Activated effector memory CD4-positive, alpha-beta T cell treated with anti-CD3 and anti-CD28 coated beads, Interleukin-2, amount 50 U/mL, for 16 hours (primary cell): ENCODE results near the gene CXXC5.
"Not testable (repeated sequence)": the region's sequence is repeated elsewhere in the genome, so short reads cannot be mapped to it uniquely, and the experiment has no call there.

Source experiments
- DNase-seq: peaks from one replicate; pipeline ENCODE4 v3.0.0-alpha.2; 2020

The CXXC5 gene

DNA sequence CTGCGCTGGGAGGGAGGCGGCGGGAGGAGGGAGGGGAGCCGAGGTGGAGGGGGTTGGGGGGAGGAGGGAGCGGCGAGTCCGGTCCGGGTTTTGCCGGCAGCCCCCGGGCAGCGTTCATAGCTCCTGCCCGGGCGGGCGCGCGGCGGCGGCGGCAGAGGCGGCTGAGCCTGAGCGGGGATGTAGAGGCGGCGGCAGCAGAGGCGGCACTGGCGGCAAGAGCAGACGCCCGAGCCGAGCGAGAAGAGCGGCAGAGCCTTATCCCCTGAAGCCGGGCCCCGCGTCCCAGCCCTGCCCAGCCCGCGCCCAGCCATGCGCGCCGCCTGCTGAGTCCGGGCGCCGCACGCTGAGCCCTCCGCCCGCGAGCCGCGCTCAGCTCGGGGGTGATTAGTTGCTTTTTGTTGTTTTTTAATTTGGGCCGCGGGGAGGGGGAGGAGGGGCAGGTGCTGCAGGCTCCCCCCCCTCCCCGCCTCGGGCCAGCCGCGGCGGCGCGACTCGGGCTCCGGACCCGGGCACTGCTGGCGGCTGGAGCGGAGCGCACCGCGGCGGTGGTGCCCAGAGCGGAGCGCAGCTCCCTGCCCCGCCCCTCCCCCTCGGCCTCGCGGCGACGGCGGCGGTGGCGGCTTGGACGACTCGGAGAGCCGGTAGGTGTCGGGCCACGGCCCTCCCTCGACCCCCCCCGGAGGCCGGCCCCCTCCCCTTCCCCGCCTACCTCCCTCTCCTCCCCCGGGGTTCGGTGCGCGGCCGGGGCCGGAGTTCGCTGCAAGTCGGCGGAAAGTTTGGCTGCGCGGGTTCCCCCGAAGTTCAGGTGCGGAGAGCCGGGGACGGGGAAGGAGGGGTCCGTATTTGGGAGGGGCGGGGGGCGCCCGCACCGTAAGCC lies at the start of gene CXXC5:
Gene CXXC5, plus strand, starts transcription at position 145 of the 877 bp plus-strand sequence. CDS start 32,175 bp downstream, outside the sequence.
- DNase-seq: peak; percentile 77

DNA sequence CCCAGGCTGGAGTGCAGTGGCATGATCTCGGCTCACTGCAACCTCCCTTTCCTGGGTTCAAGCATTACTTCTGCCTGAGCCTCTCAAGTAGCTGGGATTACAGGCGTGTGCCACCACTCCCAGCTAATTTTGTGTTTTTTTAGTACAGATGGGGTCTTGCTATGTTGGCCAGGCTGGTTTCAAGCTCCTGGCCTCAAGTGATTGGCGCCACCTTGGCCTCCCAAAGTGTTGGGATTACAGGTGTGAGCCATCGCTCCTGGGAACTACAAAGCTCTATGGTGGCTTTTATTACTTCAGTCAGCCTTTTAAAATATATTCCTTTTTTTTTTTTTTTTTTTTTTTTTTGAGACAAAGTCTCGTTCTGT lies 49.6 kb upstream of the CXXC5 start:
- DNase-seq: not testable (repeated sequence)

- DNase-seq: no peak
These were observed 47.7 kb upstream of the CXXC5 start for GRCh38 chr5:139600336-139600949.

GRCh38 chr5:139601429-139601828 lies 46.7 kb upstream of the CXXC5 start:
- no peak for DNase-seq

DNA sequence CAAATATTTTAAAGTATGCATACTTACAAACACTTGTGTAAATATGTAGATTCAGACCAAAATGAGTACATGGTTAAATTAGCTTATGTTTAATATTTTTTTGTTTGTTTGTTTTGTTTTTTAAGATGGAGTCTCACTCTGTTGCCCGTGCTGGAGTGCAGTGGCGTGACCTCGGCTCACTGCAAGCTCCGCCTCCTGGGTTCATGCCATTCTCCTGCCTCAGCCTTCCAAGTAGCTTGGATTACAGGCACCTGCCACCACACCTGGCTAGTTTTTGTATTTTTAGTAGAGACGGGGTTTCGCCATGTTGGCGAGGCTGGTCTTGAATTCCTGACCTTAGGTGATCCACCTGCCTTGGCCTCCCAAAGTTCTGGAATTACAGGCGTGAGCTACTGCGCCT lies 46.2 kb upstream of the CXXC5 start:
- DNase-seq: not testable (repeated sequence)

DNA sequence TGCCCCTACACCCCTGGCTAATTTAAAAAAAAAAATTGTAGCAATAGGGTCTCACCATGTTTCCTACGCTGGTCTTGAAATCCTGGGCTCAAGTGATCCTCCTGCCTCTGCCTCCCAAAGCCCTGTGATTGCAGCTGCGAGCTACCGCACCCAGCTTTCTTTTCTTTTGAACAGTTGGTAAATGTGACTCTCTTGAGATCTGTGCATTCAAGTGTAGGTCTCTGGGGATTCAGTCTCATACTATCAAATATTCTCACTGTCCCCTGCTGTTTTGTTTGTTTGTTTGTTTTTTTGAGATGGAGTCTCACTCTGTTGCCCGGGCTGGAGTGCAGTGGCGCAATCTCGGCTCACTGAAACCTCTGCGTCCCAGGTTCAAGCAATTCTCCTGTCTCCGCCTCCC lies 42.3 kb upstream of the CXXC5 start:
- DNase-seq: no peak

DNA sequence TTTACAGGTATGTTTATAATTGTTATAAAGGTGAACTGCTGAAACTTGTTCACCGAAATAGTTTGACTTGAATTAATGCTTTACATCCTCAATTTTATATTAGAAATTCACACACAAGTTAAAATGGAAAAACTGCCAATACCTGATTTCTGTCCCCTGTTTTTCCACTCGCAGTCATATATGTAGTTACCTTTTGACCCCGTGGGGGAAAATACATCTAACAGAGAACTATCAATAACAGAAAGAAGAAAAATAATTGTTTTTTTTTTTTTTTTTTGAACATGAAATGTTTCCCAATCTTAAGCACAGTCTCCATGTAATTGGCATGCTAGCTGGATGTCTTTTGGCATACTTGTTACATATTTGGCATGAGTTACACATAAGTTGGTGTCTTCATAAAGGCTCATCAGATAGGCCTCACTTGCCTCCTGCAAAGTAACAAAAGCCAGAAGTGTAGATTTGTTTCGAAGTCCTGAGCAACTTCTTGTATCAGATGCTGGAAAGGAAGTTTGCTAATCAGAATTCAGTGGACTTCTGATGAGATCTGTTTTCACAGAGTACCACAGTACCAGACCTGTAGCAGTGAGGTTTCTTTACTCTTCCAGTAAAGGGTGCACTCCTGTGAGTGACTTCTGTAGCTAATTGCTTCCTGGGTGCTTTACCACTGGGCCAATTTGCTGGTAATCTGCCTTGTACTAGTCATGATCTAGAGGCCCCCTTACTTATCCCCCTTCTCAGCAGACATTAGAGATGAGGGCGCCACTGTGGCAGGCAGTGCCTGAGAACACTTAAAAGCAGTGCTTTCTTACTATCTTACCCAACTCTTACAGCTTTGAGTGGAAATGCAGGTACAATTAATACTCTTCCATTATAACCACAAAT lies 36.2 kb upstream of the CXXC5 start:
- DNase-seq: no peak

- no peak for DNase-seq
These were observed 28.3 kb upstream of the CXXC5 start for GRCh38 chr5:139619861-139620260.

- DNase-seq: not testable (repeated sequence)
These were observed 22.8 kb upstream of the CXXC5 start for GRCh38 chr5:139625398-139625797.

DNA sequence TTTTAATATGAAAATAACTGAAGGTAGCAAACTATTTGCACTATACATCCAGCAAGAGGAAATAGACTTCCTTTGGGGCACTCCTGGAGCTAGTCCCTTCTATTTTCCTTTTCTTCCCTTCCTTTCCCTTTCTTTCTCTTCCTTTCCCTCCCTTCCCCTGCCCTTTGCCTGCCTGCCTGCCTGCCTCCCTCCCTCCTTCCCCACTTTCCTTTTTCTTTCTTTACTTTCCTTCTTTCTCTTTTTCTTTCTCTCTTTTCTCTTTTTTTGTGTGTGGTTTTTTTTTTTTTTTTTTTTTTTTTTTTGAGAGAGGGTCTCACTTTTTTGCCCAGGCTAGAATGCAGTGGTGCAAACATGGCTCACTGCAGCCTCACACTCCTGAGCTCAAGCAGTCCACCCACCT lies 17.3 kb upstream of the CXXC5 start:
- no peak for DNase-seq

DNA sequence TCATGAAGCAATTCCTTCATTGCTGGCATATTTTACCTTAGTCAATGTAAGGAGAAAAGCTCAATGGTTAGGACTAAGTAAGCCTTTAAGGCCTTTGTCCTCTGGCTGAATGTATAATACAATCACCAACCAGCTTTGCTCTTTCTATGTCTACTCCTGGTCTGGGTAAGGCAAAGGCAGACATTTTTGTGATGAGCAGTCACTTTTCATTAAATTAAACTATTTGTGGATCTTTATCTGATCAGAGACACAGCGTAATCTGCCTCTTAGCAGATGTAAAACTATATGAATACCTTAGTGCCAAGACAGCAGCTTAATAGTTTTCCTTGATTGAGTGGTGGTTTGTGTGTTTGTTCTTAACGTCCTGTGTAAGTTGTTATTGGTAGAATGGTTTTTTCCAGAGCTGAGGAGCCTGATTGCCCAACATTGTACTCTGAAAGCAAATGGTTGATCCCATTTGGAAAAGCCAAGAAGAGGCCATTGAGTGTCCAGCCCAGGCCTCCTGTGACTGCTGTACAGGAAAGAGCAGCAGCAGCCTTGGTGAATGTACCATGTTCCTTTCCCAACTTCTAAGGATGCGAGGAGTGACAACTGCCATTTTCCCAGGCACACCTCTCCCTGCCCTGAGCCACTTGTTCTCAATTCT lies 16.5 kb upstream of the CXXC5 start:
- no peak for DNase-seq

DNA sequence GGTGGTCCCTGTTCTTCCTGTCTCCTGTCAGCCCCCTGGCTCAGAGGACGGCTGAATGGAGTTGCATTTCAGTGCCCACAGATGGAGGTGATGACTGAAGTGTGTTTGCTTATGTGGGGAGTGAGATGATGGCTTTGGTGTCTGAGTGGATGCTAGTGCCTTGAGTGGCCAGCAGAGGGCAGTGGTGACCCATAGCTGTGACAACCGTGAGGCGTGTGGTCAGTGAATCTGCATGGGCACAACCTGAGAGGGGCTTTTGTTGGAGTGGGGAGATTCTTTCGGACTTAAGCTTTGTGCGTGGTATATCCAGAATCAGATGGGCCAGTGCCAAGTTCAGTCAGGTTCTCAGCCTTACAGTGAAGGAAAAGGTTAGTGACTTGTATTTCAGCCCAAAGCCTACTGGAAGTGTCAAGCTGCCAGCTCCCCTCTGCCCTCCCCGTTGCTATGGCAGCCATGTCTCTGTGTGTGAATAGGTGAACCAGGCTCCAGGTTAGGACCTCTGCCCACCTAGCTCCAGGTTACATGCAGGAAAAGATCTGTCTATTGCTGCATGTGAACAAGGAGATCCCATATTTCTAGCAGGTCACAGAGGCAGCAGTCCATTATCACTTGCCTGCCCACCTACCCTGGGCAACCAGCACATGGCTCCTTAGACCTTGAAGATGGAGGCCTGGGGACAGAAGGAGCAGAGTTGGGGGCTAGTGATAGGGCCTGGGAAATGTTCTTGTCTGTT lies 14.7 kb upstream of the CXXC5 start:
- DNase-seq: peak; percentile 85

GRCh38 chr5:139634028-139634325 lies 14.2 kb upstream of the CXXC5 start:
- no peak for DNase-seq

GRCh38 chr5:139634541-139634940 lies 13.6 kb upstream of the CXXC5 start:
- DNase-seq: peak; percentile 30

- peak; percentile 48 for DNase-seq
These were observed 13.0 kb upstream of the CXXC5 start for GRCh38 chr5:139635191-139635590.

- DNase-seq: peak; percentile 62
These were observed 12.4 kb upstream of the CXXC5 start for GRCh38 chr5:139635606-139636206.

GRCh38 chr5:139636207-139636792 lies 11.8 kb upstream of the CXXC5 start:
- peak; percentile 79 for DNase-seq

DNA sequence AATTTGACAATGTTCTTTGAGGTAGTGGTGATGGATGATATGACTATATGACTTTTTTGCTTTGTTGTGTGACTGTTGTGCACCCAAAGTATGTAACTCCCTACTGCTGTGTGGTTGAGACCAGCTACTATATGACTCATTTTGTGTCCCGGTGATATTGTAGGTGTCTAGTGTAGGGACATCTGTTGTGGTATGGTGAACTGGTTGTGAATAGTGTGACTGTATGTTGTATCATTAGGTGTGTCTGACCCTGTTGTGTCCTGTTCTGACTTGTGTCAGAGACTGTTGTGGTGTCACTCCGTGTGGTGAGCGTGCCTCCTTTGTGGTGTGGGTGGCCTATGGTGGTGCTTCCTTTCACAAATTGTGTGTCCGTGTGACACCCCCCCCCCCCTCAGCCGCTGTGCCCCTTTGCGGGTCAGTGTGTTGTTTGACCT lies 11.2 kb upstream of the CXXC5 start:
- DNase-seq: peak; percentile 72

- DNase-seq: peak; percentile 78
These were observed 10.6 kb upstream of the CXXC5 start for GRCh38 chr5:139637438-139638089.

DNA sequence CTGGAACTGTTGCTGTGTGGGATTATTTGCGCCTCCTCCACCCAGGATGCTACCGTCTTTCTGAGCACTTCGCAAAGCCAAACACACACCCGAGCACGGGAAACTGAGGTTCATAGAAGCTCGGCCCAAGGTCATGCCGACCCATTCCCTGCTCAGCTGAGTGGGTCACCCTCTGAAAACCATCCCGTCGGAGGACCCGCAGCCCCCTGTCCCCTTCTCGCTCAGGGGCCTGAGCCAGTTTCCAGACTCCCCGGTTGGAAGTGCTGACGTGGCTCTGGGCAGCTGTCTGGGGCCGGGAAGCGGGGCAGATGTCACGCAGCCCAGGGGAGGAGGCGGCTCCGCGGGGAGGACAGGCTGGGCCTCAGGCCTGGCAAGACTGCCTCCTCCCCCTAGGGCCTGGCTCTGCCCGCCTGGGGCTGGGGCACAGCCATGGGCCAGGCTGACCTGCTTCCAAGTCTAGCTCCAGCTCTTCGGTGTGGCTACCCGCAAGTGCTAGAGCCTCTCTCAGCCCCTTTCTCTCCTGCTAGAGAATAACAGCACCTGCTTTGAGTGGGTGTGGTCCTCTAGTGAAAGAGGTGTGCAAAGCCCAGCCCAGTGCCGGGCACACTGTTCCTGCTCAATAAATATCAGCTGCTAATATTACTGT lies 9.9 kb upstream of the CXXC5 start:
- DNase-seq: peak; percentile 61
